Uterus (tissue), 2 donors: ENCODE measurements around the gene JAK3.

Source experiments
- CTCF ChIP-seq, 4 experiments: fragments of 200-600 bp in 2 of 4; fragments of 450-650 bp in 2 of 4; sonication (generic) in 2 of 4; IDR thresholded peaks; one replicate each; pipeline ENCODE4 v1.5.1; 2016 to 2019; ENCODE audit warnings: antibody characterized with exemption in 4 of 4, mild to moderate bottlenecking in 2 of 4, moderate library complexity in 1 of 4
- POLR2A ChIP-seq, 2 donors: fragments of 450-650 bp; IDR thresholded peaks; one replicate each; pipeline ENCODE4 v1.6.1; 2016; ENCODE audit warnings: antibody characterized with exemption in 2 of 2, mild to moderate bottlenecking in 1 of 2, moderate library complexity in 1 of 2

- TF ChIP-seq CTCF (IDR thresholded peaks at IDR 0.05) (no peak), POLR2A (IDR thresholded peaks at IDR 0.05) (no peak)
Observed at GRCh38 chr19:17821190-17821589, 26.6 kb downstream of the JAK3 start, which contains the start of gene INSL3.
